Mesenchymal stem cell (in vitro differentiated cells and primary cell): ENCODE data around the gene GAA.
A peak's percentile ranks its signal among the peaks of the same experiment; 100 is the strongest.

Experiments
- DNase-seq: peaks from one replicate; pipeline ENCODE4 v3.0.0-alpha.2; 2013
- H2AFZ ChIP-seq: one replicate; pipeline ENCODE4 v1.6.1; 2013; ENCODE audit warnings: low read depth, mild to moderate bottlenecking, control low read depth, inconsistent platforms, low read length, moderate library complexity
- H2AK5ac ChIP-seq: 2 replicates; pipeline ENCODE4 v1.6.1; 2013; ENCODE audit warnings: low read length, moderate library complexity, mild to moderate bottlenecking, inconsistent platforms; ENCODE audit not compliant: severe bottlenecking
- H2BK120ac ChIP-seq: one replicate; pipeline ENCODE4 v1.6.1; 2013; ENCODE audit warnings: low read depth, mild to moderate bottlenecking, inconsistent platforms, low read length, moderate library complexity
- H2BK12ac ChIP-seq, 2 experiments: one replicate each; pipeline ENCODE4 v1.6.1; 2013; ENCODE audit warnings: inconsistent platforms in 2 of 2, low read length in 2 of 2, mild to moderate bottlenecking in 2 of 2, moderate library complexity in 2 of 2, control low read depth in 1 of 2
- H2BK15ac ChIP-seq: one replicate; pipeline ENCODE4 v1.6.1; 2013; ENCODE audit warnings: mild to moderate bottlenecking, low read depth, inconsistent platforms; ENCODE audit not compliant: poor library complexity, severe bottlenecking
- H2BK5ac ChIP-seq: 2 replicates; pipeline ENCODE4 v1.6.1; 2013; ENCODE audit warnings: low read depth, mild to moderate bottlenecking, low read length, control low read depth, inconsistent platforms; ENCODE audit not compliant: poor library complexity, severe bottlenecking
- H3K14ac ChIP-seq, 2 experiments: one replicate each; pipeline ENCODE4 v1.6.1; 2013; ENCODE audit warnings: inconsistent platforms in 2 of 2, low read length in 2 of 2, control low read depth in 1 of 2, mild to moderate bottlenecking in 1 of 2, moderate library complexity in 1 of 2
- H3K18ac ChIP-seq, 2 experiments: one replicate each; pipeline ENCODE4 v1.6.1; 2013; ENCODE audit warnings: inconsistent platforms in 2 of 2, low read length in 2 of 2, control low read depth in 1 of 2, low read depth in 1 of 2, mild to moderate bottlenecking in 1 of 2
- H3K23ac ChIP-seq, 2 experiments: one replicate each; pipeline ENCODE4 v1.6.1; 2013; ENCODE audit warnings: inconsistent platforms in 2 of 2, low read length in 2 of 2, mild to moderate bottlenecking in 2 of 2, moderate library complexity in 2 of 2, control low read depth in 1 of 2
- H3K27ac ChIP-seq: 2 replicates; pipeline ENCODE4 v1.5.1; 2013; ENCODE audit warnings: mild to moderate bottlenecking, moderate library complexity, low read length, control low read depth, inconsistent platforms; ENCODE audit not compliant: poor library complexity, severe bottlenecking
- H3K27me3 ChIP-seq, 2 experiments: 2 replicates each; pipeline versions ENCODE4 v1.6.1 to v1.7.0; 2013; ENCODE audit warnings: low read length in 2 of 2, mild to moderate bottlenecking in 2 of 2, moderate library complexity in 2 of 2, control low read depth in 1 of 2, inconsistent platforms in 1 of 2; ENCODE audit not compliant: control insufficient read depth in 1 of 2, insufficient read depth in 1 of 2
- H3K36me3 ChIP-seq, 2 experiments: 2 replicates each; pipeline versions ENCODE4 v1.6.1 to v1.7.0; 2013; ENCODE audit warnings: low read length in 2 of 2, control low read depth in 1 of 2, inconsistent platforms in 1 of 2, low read depth in 1 of 2, mild to moderate bottlenecking in 1 of 2; ENCODE audit not compliant: insufficient read depth in 2 of 2, control insufficient read depth in 1 of 2
- H3K4ac ChIP-seq, 2 experiments: one replicate each; pipeline ENCODE4 v1.6.1; 2013; ENCODE audit warnings: inconsistent platforms in 2 of 2, low read length in 2 of 2, mild to moderate bottlenecking in 2 of 2, moderate library complexity in 2 of 2, control low read depth in 1 of 2, low read depth in 1 of 2
- H3K4me1 ChIP-seq: 2 replicates; pipeline ENCODE4 v1.6.1; 2013; ENCODE audit warnings: low read depth, low read length, control low read depth; ENCODE audit not compliant: control insufficient read depth, insufficient read depth
- H3K4me2 ChIP-seq: 2 replicates; pipeline ENCODE4 v1.6.1; 2013; ENCODE audit warnings: low read length, mild to moderate bottlenecking, inconsistent platforms; ENCODE audit not compliant: poor library complexity, severe bottlenecking
- H3K4me3 ChIP-seq, 2 experiments: 2 replicates each; pipeline versions ENCODE4 v1.5.1 to v1.7.0; 2013; ENCODE audit warnings: low read length in 2 of 2, mild to moderate bottlenecking in 2 of 2, control low read depth in 1 of 2, low read depth in 1 of 2; ENCODE audit not compliant: insufficient read depth in 1 of 2
- H3K79me1 ChIP-seq: replicated peaks from 2 replicates; pipeline ENCODE4 v1.6.1; 2013; ENCODE audit warnings: mild to moderate bottlenecking, control low read depth, low read length, inconsistent platforms; ENCODE audit not compliant: poor library complexity, severe bottlenecking
- H3K9ac ChIP-seq: 2 replicates; pipeline ENCODE4 v1.7.0; 2013; ENCODE audit warnings: mild to moderate bottlenecking, low read length, moderate library complexity
- H3K9me3 ChIP-seq: 2 replicates; pipeline ENCODE4 v1.7.0; 2013; ENCODE audit warnings: mild to moderate bottlenecking, low read length; ENCODE audit not compliant: control insufficient read depth
- H4K8ac ChIP-seq: one replicate; pipeline ENCODE4 v1.6.1; 2013; ENCODE audit warnings: inconsistent platforms, mild to moderate bottlenecking, low read length, moderate library complexity
- H4K91ac ChIP-seq: one replicate; pipeline ENCODE4 v1.6.1; 2013; ENCODE audit warnings: mild to moderate bottlenecking, low read length, inconsistent platforms
- WGBS: methylation state at CpG from one replicate; pipeline ENCODE4 v1.1.7; 2013; ENCODE audit warnings: mixed read lengths; 5-methylcytosine and 5-hydroxymethylcytosine counted together

The GAA gene

DNA sequence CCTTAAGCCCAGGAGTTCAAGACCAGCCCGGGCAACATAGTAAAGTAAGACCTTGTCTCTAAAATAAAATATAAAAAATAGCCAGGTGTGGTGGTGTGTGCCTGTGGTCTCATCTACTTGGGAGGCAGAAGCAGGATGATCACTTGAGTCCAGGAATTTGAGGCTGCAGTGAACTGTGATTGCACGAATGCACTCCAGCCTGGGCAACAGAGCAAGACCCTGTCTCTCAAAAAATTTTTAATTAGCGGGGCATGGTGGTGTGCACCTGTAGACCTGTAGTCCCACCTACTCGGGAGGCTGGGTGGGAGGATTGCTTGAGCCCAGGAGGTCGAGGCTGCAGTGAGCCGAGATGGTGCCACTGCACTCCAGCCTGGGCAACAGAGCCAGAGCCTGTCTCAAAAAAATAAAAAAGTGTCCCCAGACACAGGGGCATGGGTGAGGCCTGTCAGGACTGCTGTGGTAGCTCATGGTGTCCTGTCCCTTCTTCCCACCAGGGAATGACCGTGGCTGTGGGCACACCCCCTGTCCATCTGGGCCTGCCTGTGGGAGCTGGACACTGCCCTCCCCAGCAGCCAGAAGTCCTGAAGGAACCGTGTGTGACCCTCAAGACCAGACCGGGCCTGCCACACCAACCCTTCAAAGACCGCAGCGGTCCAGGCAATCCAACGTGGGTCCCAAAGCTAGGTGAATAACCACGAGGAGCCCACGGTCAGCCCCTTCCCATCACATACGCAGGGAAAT lies 30.8 kb upstream of the GAA start:
- peak overlapping the region in 1 of 2 experiments; percentile 36 for H3K14ac ChIP-seq
- H2BK120ac ChIP-seq = no peak overlapping the region
- no peak overlapping the region for H4K91ac ChIP-seq
- no peak overlapping the region for H4K8ac ChIP-seq
- WGBS = 96% methylated on average over 14 of the region's 15 CpGs
- H3K9ac ChIP-seq = peak overlapping the region; percentile 91
- peak overlapping the region in 1 of 2 experiments; percentile 76 for H3K4me3 ChIP-seq
- no peak overlapping the region for H2BK15ac ChIP-seq
- no peaks in the 10 kb centered on the region for H3K36me3 ChIP-seq
- no peak overlapping the region for H2AFZ ChIP-seq
- no peak overlapping the region for H3K4ac ChIP-seq
- peaks cover 4% of the 10 kb centered on the region for H3K4me1 ChIP-seq
- H3K27ac ChIP-seq = no peak overlapping the region
- H3K4me2 ChIP-seq = no peak overlapping the region
- no peak overlapping the region for H3K23ac ChIP-seq
- no peaks in the 10 kb centered on the region for H3K9me3 ChIP-seq
- no peak overlapping the region for H2BK5ac ChIP-seq
- no peak for DNase-seq
- no peak overlapping the region for H3K18ac ChIP-seq
- no peak overlapping the region for H2BK12ac ChIP-seq
- no peaks in the 10 kb centered on the region for H3K79me1 ChIP-seq
- H3K27me3 ChIP-seq = no peaks in the 10 kb centered on the region
- no peak overlapping the region for H2AK5ac ChIP-seq

DNA sequence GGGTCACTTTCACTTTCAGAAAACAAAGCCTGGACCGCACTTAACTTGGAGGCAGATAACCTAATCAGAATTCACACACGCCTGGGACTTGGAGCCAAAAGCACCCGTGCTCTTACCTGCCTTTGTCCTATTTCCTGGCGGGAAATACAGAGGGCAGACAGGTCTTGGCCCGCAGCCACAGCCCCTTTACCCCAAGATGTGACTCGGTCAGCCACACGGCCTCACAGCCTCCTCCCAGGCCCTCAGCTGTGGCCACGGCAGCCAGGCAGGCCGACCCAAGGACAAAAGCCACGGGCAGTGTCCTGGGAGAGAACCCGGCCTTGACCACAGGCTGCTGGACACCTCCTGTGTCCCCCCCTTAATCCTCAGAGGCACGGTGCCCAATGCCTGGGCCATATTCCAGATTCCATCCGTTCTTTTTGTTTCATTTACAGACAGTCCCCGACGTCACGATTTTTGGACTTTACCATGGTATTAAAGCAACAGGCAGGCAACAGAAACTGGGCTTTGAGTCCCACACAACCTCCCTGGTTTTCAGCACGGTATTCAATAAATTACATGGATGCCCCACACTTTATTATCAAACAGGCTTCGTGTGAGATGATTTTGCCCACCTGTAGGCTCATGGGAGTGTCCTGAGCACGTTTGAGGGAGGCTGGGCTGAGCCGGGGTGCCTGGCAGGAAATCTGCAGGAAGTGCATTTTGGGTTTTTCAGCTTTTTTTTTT lies 30.1 kb upstream of the GAA start:
- no peak overlapping the region for H3K4ac ChIP-seq
- peaks cover 4% of the 10 kb centered on the region for H3K4me1 ChIP-seq
- H3K14ac ChIP-seq = peak overlapping the region in 1 of 2 experiments; percentile 26
- no peak overlapping the region for H3K4me2 ChIP-seq
- no peak overlapping the region for H2BK120ac ChIP-seq
- H3K27ac ChIP-seq = no peak overlapping the region
- peak overlapping the region in 1 of 2 experiments; percentile 76 for H3K4me3 ChIP-seq
- H3K36me3 ChIP-seq = no peaks in the 10 kb centered on the region
- H2BK5ac ChIP-seq = no peak overlapping the region
- H3K9ac ChIP-seq = peak overlapping the region; percentile 91
- H2AK5ac ChIP-seq = no peak overlapping the region
- peak overlapping the region; percentile 35 for H4K91ac ChIP-seq
- WGBS = 87% methylated on average over 18 of the region's 20 CpGs
- H3K9me3 ChIP-seq = no peaks in the 10 kb centered on the region
- H2AFZ ChIP-seq = no peak overlapping the region
- H3K79me1 ChIP-seq = no peaks in the 10 kb centered on the region
- peak overlapping the region; percentile 38 for H2BK15ac ChIP-seq
- no peaks in the 10 kb centered on the region for H3K27me3 ChIP-seq
- DNase-seq = no peak
- peak overlapping the region; percentile 27 for H4K8ac ChIP-seq
- peak overlapping the region in 1 of 2 experiments; percentile 55 for H3K18ac ChIP-seq
- H3K23ac ChIP-seq = no peak overlapping the region
- H2BK12ac ChIP-seq = peak overlapping the region in 1 of 2 experiments; percentile 45

DNA sequence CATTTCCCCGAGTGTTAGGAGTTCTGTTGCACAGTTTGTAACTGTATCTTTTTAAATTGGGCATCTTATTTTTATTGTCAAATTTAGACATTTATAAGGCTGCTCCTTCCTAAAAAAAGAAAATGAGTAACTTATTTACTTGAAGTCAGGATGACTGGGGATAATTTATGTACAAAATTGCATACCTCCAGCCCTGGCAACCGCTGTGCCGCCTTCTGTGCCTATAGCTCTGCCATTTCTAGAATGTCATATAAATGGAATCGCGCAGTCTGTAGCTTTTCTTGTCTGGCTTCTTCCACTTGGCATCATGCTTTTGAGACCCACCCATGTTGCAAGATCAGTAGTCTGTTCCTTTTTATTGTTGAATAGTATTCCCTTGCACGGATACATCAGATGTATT lies 29.0 kb upstream of the GAA start:
- no peak overlapping the region for H2BK15ac ChIP-seq
- H3K27ac ChIP-seq = no peak overlapping the region
- H3K9ac ChIP-seq = no peak overlapping the region
- no peak overlapping the region for H2BK5ac ChIP-seq
- no peak overlapping the region for H4K91ac ChIP-seq
- WGBS = 96% methylated on average over 5 of the region's 6 CpGs
- H3K36me3 ChIP-seq = no peaks in the 10 kb centered on the region
- H2BK12ac ChIP-seq = no peak overlapping the region
- H3K27me3 ChIP-seq = no peaks in the 10 kb centered on the region
- no peak overlapping the region for H3K18ac ChIP-seq
- no peak overlapping the region for H2AFZ ChIP-seq
- no peak overlapping the region for H4K8ac ChIP-seq
- H3K14ac ChIP-seq = no peak overlapping the region
- no peaks in the 10 kb centered on the region for H3K9me3 ChIP-seq
- no peak overlapping the region for H3K4me2 ChIP-seq
- peaks cover 4% of the 10 kb centered on the region for H3K4me1 ChIP-seq
- H3K4me3 ChIP-seq = no peak overlapping the region
- no peak overlapping the region for H3K23ac ChIP-seq
- no peak overlapping the region for H2AK5ac ChIP-seq
- no peak overlapping the region for H3K4ac ChIP-seq
- H3K79me1 ChIP-seq = no peaks in the 10 kb centered on the region
- no peak for DNase-seq
- H2BK120ac ChIP-seq = no peak overlapping the region

DNA sequence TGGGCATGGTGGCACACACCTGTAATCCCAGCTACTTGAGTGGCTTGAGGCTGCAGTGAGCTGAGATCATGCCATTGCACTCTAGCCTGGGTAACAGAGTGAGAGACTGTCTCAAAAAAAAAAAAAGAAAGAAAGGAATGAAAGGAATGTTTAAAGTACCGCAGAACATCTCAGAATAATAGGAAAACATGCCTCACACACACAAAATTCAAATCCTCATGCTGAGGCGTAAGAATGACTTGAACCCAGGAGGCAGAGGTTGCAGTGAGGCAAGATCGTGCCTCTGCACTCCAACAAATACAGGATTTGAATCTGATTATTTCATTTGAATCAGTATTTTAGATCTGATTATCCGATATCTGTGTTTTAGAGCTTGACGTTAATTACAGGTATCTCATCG lies 21.3 kb upstream of the GAA start:
- H2AFZ ChIP-seq = no peak overlapping the region
- H2BK15ac ChIP-seq = no peak overlapping the region
- H3K14ac ChIP-seq = no peak overlapping the region
- no peak overlapping the region for H4K8ac ChIP-seq
- no peak overlapping the region for H3K4ac ChIP-seq
- no peak overlapping the region for H2BK12ac ChIP-seq
- H2AK5ac ChIP-seq = no peak overlapping the region
- H2BK120ac ChIP-seq = no peak overlapping the region
- no peak overlapping the region for H3K18ac ChIP-seq
- H2BK5ac ChIP-seq = no peak overlapping the region
- no peak overlapping the region for H3K9ac ChIP-seq
- H3K4me1 ChIP-seq = peaks cover 5% of the 10 kb centered on the region
- H4K91ac ChIP-seq = no peak overlapping the region
- H3K4me2 ChIP-seq = no peak overlapping the region
- no peak for DNase-seq
- no peak overlapping the region for H3K4me3 ChIP-seq
- no peaks in the 10 kb centered on the region for H3K9me3 ChIP-seq
- H3K23ac ChIP-seq = no peak overlapping the region
- no peak overlapping the region for H3K27ac ChIP-seq
- no peaks in the 10 kb centered on the region for H3K79me1 ChIP-seq
- 88% methylated on average over 5 of the region's 6 CpGs for WGBS
- no peaks in the 10 kb centered on the region for H3K36me3 ChIP-seq
- peaks cover 0 to 9% of the 10 kb centered on the region in 2 experiments for H3K27me3 ChIP-seq
